WTC11 (cell line): Measurements from ENCODE around the gene OPRD1. TPM values are rescaled to one million over a fixed set of nuclear protein-coding genes. Genes with fewer than 3 reads are reported as not detected.

Experiments used
- ATAC-seq: fragments of 200-7000 bp; cut with Tn5 transposase; 2 replicates; pipeline ENCODE4 v1.10.0; 2021; ENCODE audit warnings: mild to moderate bottlenecking, moderate library complexity
- CTCF ChIA-PET: fragments of 300-600 bp; sonication (Branson Sonifier 250); formaldehyde crosslinking; loops from one replicate; lab custom pipeline; 2021; ENCODE audit warnings: antibody characterized with exemption; lab: Charles Lee
- POLR2A ChIA-PET: fragments of 350-600 bp; sonication (Branson Sonifier 250); formaldehyde crosslinking; loops from one replicate; lab custom pipeline; 2021; ENCODE audit warnings: antibody characterized with exemption; lab: Charles Lee
- DNase-seq: peaks from one replicate; pipeline ENCODE4 v3.0.0; 2021; ENCODE audit warnings: low spot score
- H3K27ac Mint-ChIP-seq: 2 replicates; pipeline ENCODE4 v1.8.0; 2021; ENCODE audit warnings: mixed read lengths
- H3K27me3 Mint-ChIP-seq: 2 replicates; pipeline ENCODE4 v1.8.0; 2021; ENCODE audit warnings: low read depth, mild to moderate bottlenecking, moderate library complexity, mixed read lengths
- H3K36me3 Mint-ChIP-seq: 2 replicates; pipeline ENCODE4 v1.8.0; 2021; ENCODE audit warnings: mixed read lengths
- H3K4me1 Mint-ChIP-seq: 2 replicates; pipeline ENCODE4 v1.8.0; 2022; ENCODE audit warnings: mixed read lengths
- H3K4me3 Mint-ChIP-seq: 2 replicates; pipeline ENCODE4 v1.8.0; 2021; ENCODE audit warnings: mild to moderate bottlenecking, moderate library complexity, mixed read lengths
- H3K9me3 Mint-ChIP-seq: 2 replicates; pipeline ENCODE4 v1.8.0; 2021; ENCODE audit warnings: mixed read lengths
- IRF2 ChIP-seq: sonication (generic); formaldehyde crosslinking; IDR thresholded peaks from 2 replicates; pipeline ENCODE4 v1.8.0; 2022; ENCODE audit warnings: low read depth, missing genetic modification reagents, borderline replicate concordance
- OVOL2 ChIP-seq: fragments of 250-450 bp; sonication (Bioruptor Pico); IDR thresholded peaks from 2 replicates; pipeline ENCODE4 v1.9.0; 2021; ENCODE audit warnings: mild to moderate bottlenecking, borderline replicate concordance
- PRRX2 ChIP-seq: fragments of 250-450 bp; sonication (Bioruptor Pico); IDR thresholded peaks from 2 replicates; pipeline ENCODE4 v1.8.0; 2021; ENCODE audit warnings: mild to moderate bottlenecking
- RORB ChIP-seq: fragments of 250-450 bp; sonication (Bioruptor Pico); IDR thresholded peaks from 2 replicates; pipeline ENCODE4 v1.9.0; 2021; ENCODE audit warnings: mild to moderate bottlenecking
- TP53 ChIP-seq: sonication (generic); formaldehyde crosslinking; IDR thresholded peaks from 2 replicates; pipeline ENCODE4 v1.8.1; 2023; ENCODE audit warnings: mild to moderate bottlenecking, missing genetic modification reagents
- ZNF138 ChIP-seq: sonication (generic); formaldehyde crosslinking; conservative IDR thresholded peaks from 2 replicates; pipeline ENCODE4 v1.8.1; 2022; ENCODE audit warnings: mild to moderate bottlenecking, moderate library complexity, missing genetic modification reagents
- ZNF416 ChIP-seq: fragments of 250-450 bp; sonication (Bioruptor Pico); IDR thresholded peaks from 2 replicates; pipeline ENCODE4 v1.9.0; 2021; ENCODE audit warnings: mild to moderate bottlenecking, inconsistent platforms
- ZNF423 ChIP-seq: fragments of 250-450 bp; sonication (Bioruptor Pico); IDR thresholded peaks from 2 replicates; pipeline ENCODE4 v2.1.2; 2022; ENCODE audit warnings: mild to moderate bottlenecking, moderate library complexity
- ZNF671 ChIP-seq: fragments of 250-450 bp; sonication (Bioruptor Pico); IDR thresholded peaks from 2 replicates; pipeline ENCODE4 v1.8.0; 2021; ENCODE audit warnings: mild to moderate bottlenecking
- total RNA-seq: library from RNA; stranded (reverse); gene quantifications from 3 replicates; pipeline ENCODE4 v1.2.3, GENCODE V29; 2021
- TF ChIP-seq, protein P1 (sequence below): sonication (generic); formaldehyde crosslinking; IDR thresholded peaks from 2 replicates; pipeline ENCODE4 v1.8.1; 2022; ENCODE audit warnings: mild to moderate bottlenecking, moderate library complexity, missing genetic modification reagents
- TF ChIP-seq, protein P2 (sequence below): fragments of 250-450 bp; sonication (Bioruptor Pico); IDR thresholded peaks from 2 replicates; pipeline ENCODE4 v1.9.0; 2021; ENCODE audit warnings: mild to moderate bottlenecking, borderline replicate concordance
- TF ChIP-seq, protein P3 (sequence below): sonication (generic); formaldehyde crosslinking; IDR thresholded peaks from 2 replicates; pipeline ENCODE4 v1.8.0; 2023; ENCODE audit warnings: missing genetic modification reagents
- TF ChIP-seq, protein P4 (sequence below): sonication (generic); formaldehyde crosslinking; conservative IDR thresholded peaks from 2 replicates; pipeline ENCODE4 v1.8.1; 2023; ENCODE audit warnings: mild to moderate bottlenecking, low read depth, missing genetic modification reagents, moderate library complexity
- TF ChIP-seq, protein P5 (sequence below): sonication (generic); formaldehyde crosslinking; IDR thresholded peaks from 2 replicates; pipeline ENCODE4 v1.8.0; 2023; ENCODE audit warnings: mild to moderate bottlenecking, missing genetic modification reagents
- TF ChIP-seq, protein P6 (sequence below): sonication (generic); formaldehyde crosslinking; IDR thresholded peaks from 2 replicates; pipeline ENCODE4 v1.8.0; 2022; ENCODE audit warnings: mild to moderate bottlenecking, missing genetic modification reagents
- TF ChIP-seq, protein P7 (sequence below): sonication (generic); formaldehyde crosslinking; IDR thresholded peaks from 2 replicates; pipeline ENCODE4 v1.8.1; 2022; ENCODE audit warnings: low read depth, mild to moderate bottlenecking, moderate library complexity, missing genetic modification reagents, borderline replicate concordance

OPRD1 gene
- total RNA-seq, 1 experiment from 2014 or later, result 2.2 TPM

DNA sequence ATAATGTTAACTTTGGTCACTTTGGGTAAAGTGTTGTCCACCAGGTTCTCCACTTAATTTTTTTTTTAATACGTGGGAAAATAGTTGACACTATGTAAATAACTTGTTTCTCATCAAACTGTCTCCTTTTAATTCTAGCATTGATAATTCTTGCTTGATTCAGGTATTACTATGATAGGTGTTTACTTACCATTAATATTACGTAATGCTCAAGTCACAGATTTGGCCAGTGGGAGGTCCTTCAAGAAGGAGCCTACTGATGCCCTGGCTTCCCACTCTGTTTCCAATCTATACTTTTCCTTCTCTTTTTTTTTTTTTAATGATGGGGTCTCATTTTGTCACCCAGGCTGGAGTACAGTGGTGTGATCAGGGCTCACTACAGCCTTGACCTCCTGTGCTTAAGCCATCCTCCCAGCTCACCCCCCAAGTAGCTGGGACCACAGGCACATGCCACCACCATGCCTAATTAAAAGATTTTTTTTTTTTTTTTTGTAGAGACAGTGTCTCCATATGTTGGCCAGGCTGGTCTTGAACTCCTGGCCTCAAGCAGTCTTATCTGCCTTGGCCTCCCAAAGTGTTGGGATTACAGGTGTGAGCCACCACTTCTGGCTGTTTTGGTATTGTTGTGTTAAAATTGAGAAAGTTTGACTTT, 45.3 kb upstream of the OPRD1 start:
- Mint-ChIP-seq H3K9me3 (no peaks in the 10 kb centered on the region), H3K4me1 (no peaks in the 10 kb centered on the region), H3K27me3 (no peaks in the 10 kb centered on the region), H3K27ac (no peak overlapping the region), H3K36me3 (peaks cover 37% of the 10 kb centered on the region), H3K4me3 (no peak overlapping the region)
- ChIA-PET CTCF (no interaction called here), POLR2A (no interaction called here)
- DNase-seq (no peak), ATAC-seq (no peak)
- TF ChIP-seq OVOL2 (CRISPR knock-in tag) (no peak), TP53 (CRISPR knock-in tag) (no peak), ZNF671 (no peak), PRRX2 (CRISPR knock-in tag) (no peak), ZNF423 (CRISPR knock-in tag) (no peak), IRF2 (no peak), ZNF138 (CRISPR knock-in tag) (no peak), RORB (no peak), ZNF416 (CRISPR knock-in tag) (no peak)
- TF ChIP-seq, protein P1, sequence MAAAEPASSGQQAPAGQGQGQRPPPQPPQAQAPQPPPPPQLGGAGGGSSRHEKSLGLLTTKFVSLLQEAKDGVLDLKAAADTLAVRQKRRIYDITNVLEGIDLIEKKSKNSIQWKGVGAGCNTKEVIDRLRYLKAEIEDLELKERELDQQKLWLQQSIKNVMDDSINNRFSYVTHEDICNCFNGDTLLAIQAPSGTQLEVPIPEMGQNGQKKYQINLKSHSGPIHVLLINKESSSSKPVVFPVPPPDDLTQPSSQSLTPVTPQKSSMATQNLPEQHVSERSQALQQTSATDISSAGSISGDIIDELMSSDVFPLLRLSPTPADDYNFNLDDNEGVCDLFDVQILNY (CRISPR knock-in tag), result no peak
- TF ChIP-seq, protein P2, sequence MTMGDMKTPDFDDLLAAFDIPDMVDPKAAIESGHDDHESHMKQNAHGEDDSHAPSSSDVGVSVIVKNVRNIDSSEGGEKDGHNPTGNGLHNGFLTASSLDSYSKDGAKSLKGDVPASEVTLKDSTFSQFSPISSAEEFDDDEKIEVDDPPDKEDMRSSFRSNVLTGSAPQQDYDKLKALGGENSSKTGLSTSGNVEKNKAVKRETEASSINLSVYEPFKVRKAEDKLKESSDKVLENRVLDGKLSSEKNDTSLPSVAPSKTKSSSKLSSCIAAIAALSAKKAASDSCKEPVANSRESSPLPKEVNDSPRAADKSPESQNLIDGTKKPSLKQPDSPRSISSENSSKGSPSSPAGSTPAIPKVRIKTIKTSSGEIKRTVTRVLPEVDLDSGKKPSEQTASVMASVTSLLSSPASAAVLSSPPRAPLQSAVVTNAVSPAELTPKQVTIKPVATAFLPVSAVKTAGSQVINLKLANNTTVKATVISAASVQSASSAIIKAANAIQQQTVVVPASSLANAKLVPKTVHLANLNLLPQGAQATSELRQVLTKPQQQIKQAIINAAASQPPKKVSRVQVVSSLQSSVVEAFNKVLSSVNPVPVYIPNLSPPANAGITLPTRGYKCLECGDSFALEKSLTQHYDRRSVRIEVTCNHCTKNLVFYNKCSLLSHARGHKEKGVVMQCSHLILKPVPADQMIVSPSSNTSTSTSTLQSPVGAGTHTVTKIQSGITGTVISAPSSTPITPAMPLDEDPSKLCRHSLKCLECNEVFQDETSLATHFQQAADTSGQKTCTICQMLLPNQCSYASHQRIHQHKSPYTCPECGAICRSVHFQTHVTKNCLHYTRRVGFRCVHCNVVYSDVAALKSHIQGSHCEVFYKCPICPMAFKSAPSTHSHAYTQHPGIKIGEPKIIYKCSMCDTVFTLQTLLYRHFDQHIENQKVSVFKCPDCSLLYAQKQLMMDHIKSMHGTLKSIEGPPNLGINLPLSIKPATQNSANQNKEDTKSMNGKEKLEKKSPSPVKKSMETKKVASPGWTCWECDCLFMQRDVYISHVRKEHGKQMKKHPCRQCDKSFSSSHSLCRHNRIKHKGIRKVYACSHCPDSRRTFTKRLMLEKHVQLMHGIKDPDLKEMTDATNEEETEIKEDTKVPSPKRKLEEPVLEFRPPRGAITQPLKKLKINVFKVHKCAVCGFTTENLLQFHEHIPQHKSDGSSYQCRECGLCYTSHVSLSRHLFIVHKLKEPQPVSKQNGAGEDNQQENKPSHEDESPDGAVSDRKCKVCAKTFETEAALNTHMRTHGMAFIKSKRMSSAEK (CRISPR knock-in tag), result no peak
- TF ChIP-seq, protein P3, sequence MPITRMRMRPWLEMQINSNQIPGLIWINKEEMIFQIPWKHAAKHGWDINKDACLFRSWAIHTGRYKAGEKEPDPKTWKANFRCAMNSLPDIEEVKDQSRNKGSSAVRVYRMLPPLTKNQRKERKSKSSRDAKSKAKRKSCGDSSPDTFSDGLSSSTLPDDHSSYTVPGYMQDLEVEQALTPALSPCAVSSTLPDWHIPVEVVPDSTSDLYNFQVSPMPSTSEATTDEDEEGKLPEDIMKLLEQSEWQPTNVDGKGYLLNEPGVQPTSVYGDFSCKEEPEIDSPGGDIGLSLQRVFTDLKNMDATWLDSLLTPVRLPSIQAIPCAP (CRISPR knock-in tag), result no peak
- TF ChIP-seq, protein P4, sequence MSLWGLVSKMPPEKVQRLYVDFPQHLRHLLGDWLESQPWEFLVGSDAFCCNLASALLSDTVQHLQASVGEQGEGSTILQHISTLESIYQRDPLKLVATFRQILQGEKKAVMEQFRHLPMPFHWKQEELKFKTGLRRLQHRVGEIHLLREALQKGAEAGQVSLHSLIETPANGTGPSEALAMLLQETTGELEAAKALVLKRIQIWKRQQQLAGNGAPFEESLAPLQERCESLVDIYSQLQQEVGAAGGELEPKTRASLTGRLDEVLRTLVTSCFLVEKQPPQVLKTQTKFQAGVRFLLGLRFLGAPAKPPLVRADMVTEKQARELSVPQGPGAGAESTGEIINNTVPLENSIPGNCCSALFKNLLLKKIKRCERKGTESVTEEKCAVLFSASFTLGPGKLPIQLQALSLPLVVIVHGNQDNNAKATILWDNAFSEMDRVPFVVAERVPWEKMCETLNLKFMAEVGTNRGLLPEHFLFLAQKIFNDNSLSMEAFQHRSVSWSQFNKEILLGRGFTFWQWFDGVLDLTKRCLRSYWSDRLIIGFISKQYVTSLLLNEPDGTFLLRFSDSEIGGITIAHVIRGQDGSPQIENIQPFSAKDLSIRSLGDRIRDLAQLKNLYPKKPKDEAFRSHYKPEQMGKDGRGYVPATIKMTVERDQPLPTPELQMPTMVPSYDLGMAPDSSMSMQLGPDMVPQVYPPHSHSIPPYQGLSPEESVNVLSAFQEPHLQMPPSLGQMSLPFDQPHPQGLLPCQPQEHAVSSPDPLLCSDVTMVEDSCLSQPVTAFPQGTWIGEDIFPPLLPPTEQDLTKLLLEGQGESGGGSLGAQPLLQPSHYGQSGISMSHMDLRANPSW (CRISPR knock-in tag), result no peak
- TF ChIP-seq, protein P5, sequence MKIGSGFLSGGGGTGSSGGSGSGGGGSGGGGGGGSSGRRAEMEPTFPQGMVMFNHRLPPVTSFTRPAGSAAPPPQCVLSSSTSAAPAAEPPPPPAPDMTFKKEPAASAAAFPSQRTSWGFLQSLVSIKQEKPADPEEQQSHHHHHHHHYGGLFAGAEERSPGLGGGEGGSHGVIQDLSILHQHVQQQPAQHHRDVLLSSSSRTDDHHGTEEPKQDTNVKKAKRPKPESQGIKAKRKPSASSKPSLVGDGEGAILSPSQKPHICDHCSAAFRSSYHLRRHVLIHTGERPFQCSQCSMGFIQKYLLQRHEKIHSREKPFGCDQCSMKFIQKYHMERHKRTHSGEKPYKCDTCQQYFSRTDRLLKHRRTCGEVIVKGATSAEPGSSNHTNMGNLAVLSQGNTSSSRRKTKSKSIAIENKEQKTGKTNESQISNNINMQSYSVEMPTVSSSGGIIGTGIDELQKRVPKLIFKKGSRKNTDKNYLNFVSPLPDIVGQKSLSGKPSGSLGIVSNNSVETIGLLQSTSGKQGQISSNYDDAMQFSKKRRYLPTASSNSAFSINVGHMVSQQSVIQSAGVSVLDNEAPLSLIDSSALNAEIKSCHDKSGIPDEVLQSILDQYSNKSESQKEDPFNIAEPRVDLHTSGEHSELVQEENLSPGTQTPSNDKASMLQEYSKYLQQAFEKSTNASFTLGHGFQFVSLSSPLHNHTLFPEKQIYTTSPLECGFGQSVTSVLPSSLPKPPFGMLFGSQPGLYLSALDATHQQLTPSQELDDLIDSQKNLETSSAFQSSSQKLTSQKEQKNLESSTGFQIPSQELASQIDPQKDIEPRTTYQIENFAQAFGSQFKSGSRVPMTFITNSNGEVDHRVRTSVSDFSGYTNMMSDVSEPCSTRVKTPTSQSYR, result no peak
- TF ChIP-seq, protein P6, sequence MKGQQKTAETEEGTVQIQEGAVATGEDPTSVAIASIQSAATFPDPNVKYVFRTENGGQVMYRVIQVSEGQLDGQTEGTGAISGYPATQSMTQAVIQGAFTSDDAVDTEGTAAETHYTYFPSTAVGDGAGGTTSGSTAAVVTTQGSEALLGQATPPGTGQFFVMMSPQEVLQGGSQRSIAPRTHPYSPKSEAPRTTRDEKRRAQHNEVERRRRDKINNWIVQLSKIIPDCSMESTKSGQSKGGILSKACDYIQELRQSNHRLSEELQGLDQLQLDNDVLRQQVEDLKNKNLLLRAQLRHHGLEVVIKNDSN (CRISPR knock-in tag), result no peak
- TF ChIP-seq, protein P7, sequence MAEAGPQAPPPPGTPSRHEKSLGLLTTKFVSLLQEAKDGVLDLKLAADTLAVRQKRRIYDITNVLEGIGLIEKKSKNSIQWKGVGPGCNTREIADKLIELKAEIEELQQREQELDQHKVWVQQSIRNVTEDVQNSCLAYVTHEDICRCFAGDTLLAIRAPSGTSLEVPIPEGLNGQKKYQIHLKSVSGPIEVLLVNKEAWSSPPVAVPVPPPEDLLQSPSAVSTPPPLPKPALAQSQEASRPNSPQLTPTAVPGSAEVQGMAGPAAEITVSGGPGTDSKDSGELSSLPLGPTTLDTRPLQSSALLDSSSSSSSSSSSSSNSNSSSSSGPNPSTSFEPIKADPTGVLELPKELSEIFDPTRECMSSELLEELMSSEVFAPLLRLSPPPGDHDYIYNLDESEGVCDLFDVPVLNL (CRISPR knock-in tag), result no peak
